Aorta (tissue), 5 donors: ENCODE results near the gene CA9. TPM values are rescaled to one million over a fixed set of nuclear protein-coding genes. Genes with fewer than 3 reads are reported as not detected.

Experiments
- ATAC-seq: fragments of 200-7000 bp; cut with Tn5 transposase; one replicate; pipeline ENCODE4 v1.9.1; 2022; ENCODE audit warnings: moderate library complexity; ENCODE audit not compliant: low FRiP score
- DNase-seq, 2 donors: peaks; one replicate each; pipeline ENCODE4 v3.0.0-alpha.2; 2020
- H3K27ac ChIP-seq, 2 donors: one replicate each; pipeline ENCODE4 v1.5.1; 2013; ENCODE audit warnings: low read length in 2 of 2, mild to moderate bottlenecking in 2 of 2, moderate library complexity in 2 of 2, control low read depth in 1 of 2, inconsistent platforms in 1 of 2, low read depth in 1 of 2
- H3K27me3 ChIP-seq, 2 donors: one replicate each; pipeline ENCODE4 v1.6.1; 2013; ENCODE audit warnings: control low read depth in 1 of 2, low read length in 1 of 2, mild to moderate bottlenecking in 1 of 2, moderate library complexity in 1 of 2; ENCODE audit not compliant: insufficient read depth in 2 of 2, control insufficient read depth in 1 of 2
- H3K36me3 ChIP-seq, 2 donors: one replicate each; pipeline ENCODE4 v1.6.1; 2013; ENCODE audit warnings: control low read depth in 1 of 2, low read length in 1 of 2, mild to moderate bottlenecking in 1 of 2; ENCODE audit not compliant: insufficient read depth in 2 of 2, control insufficient read depth in 1 of 2
- H3K4me1 ChIP-seq, 2 donors: one replicate each; pipeline ENCODE4 v1.6.1; 2013; ENCODE audit warnings: low read length in 2 of 2, control low read depth in 1 of 2, mild to moderate bottlenecking in 1 of 2, moderate library complexity in 1 of 2; ENCODE audit not compliant: insufficient read depth in 2 of 2, control insufficient read depth in 1 of 2
- H3K4me3 ChIP-seq, 2 donors: one replicate each; pipeline ENCODE4 v1.5.1; 2013; ENCODE audit warnings: low read length in 2 of 2, control low read depth in 1 of 2, mild to moderate bottlenecking in 1 of 2
- H3K9me3 ChIP-seq: one replicate; pipeline ENCODE4 v1.6.1; 2013; ENCODE audit warnings: mild to moderate bottlenecking, low read length; ENCODE audit not compliant: control insufficient read depth
- WGBS, 2 donors: extraction: QIAGEN DNeasy Blood & Tissue Kit; methylation state at CpG; one replicate each; pipeline ENCODE4 v1.1.7; 2013; 5-methylcytosine and 5-hydroxymethylcytosine counted together
- intact Hi-C, 2 donors: fragments of 100-400 bp; cut with DNase I; formaldehyde crosslinking; loops; one replicate each; pipeline versions ENCODE4 v1.14.2 to v1.15.0; 2022
- polyA plus RNA-seq, 2 donors: library from polyadenylated mRNA; stranded (reverse); fragments of 200-250 nt; gene quantifications; one replicate each; pipeline ENCODE4 v1.2.3, GENCODE V29; 2013
- total RNA-seq, 2 donors: library from RNA; stranded (reverse); fragmentation: NEBNext Ultra II Directional; extraction: Animal tissue kit (Norgen Biotek cat#: 25700); gene quantifications; one replicate each; pipeline ENCODE4 v1.2.1, GENCODE V29; 2021
- donor health status: healthy with polysubstance abuse.
- donor health status: Bipolar disorder and iron deficiency.
- donor health status: DM: no; HTN: no; CAD: no.
- donor health status: DM: no; HTN: no; CAD: no.
- donor health status: DM: yes; HTN: yes; CAD: no.

Gene CA9
- total and polyA plus RNA-seq, 4 donors, result 0.79 to 8.8 (median 4.3) TPM; not detected in 1

- Histone ChIP-seq H3K36me3 (peaks cover 0 to 2% of the 10 kb centered on the region in 2 donors), H3K9me3 (no peaks in the 10 kb centered on the region), H3K4me1 (no peaks in the 10 kb centered on the region), H3K27ac (peak overlapping the region; percentile 73 to 97), H3K4me3 (peak overlapping the region; percentile 44 to 95), H3K27me3 (no peaks in the 10 kb centered on the region)
- DNase-seq (no peak), ATAC-seq (no peak)
- whole genome bisulfite sequencing, 2 donors, result 0 to 1% methylated on average over 21 of the region's 21 CpGs
- intact Hi-C loops, result loop anchor here in 1 of 2 donors (2.0 kb wide), 1 partner anchor 39 kb away; no protein-coding TSS in a partner anchor
Measured at GRCh38 chr9:35690294-35690613, 16.5 kb downstream of the CA9 start.

GRCh38 chr9:35690614-35691333 lies 17.0 kb downstream of the CA9 start:
- no peaks in the 10 kb centered on the region for H3K27me3 ChIP-seq
- DNase-seq, result peak; percentile 92 to 98
- no peaks in the 10 kb centered on the region for H3K4me1 ChIP-seq
- peak; percentile 79 for ATAC-seq
- H3K27ac ChIP-seq, result peak overlapping the region; percentile 76 to 100
- intact Hi-C loops, result loop anchor here in 1 of 2 donors (2.0 kb wide), 1 partner anchor 38 kb away; no protein-coding TSS in a partner anchor
- peak overlapping the region; percentile 44 to 95 for H3K4me3 ChIP-seq
- no peaks in the 10 kb centered on the region for H3K36me3 ChIP-seq
- no peaks in the 10 kb centered on the region for H3K9me3 ChIP-seq
- 0 to 1% methylated on average over 55 to 61 of the region's 61 CpGs for WGBS, 2 donors

- Histone ChIP-seq H3K27ac (peak overlapping the region; percentile 76 to 100), H3K27me3 (no peaks in the 10 kb centered on the region), H3K4me3 (peak overlapping the region; percentile 44 to 95), H3K4me1 (no peaks in the 10 kb centered on the region), H3K36me3 (no peaks in the 10 kb centered on the region), H3K9me3 (no peaks in the 10 kb centered on the region)
- WGBS, 2 donors, result 2% methylated on average over 10 of the region's 10 CpGs
- ATAC-seq (no peak), DNase-seq (no peak)
- intact Hi-C loops, result loop anchor here in 1 of 2 donors (2.0 kb wide), 1 partner anchor 38 kb away; no protein-coding TSS in a partner anchor
Measured at GRCh38 chr9:35691334-35691650, 17.6 kb downstream of the CA9 start.

- intact Hi-C loops, result loop anchor here in 1 of 2 donors (2.0 kb wide), 1 partner anchor 37 kb away; no protein-coding TSS in a partner anchor
Measured at GRCh38 chr9:35691757-35692301, 18.1 kb downstream of the CA9 start.

GRCh38 chr9:35695943-35696401 lies 22.2 kb downstream of the CA9 start:
- WGBS, 2 donors, result 66 to 70% methylated on average over 3 of the region's 3 CpGs
- no peaks in the 10 kb centered on the region for H3K9me3 ChIP-seq
- no peak for ATAC-seq
- peak overlapping the region; percentile 97 to 99 for H3K27ac ChIP-seq
- intact Hi-C loops, result no loop called here
- H3K4me1 ChIP-seq, result no peaks in the 10 kb centered on the region
- H3K4me3 ChIP-seq, result no peak overlapping the region
- DNase-seq, result peak in 1 of 2 donors; percentile 10
- no peaks in the 10 kb centered on the region for H3K27me3 ChIP-seq
- H3K36me3 ChIP-seq, result peaks cover 6 to 27% of the 10 kb centered on the region in 2 donors

More at GRCh38 chr9:35691757-35692301, 18.1 kb downstream of the CA9 start:
- ATAC-seq (peak; percentile 49), DNase-seq (peak in 1 of 2 donors; percentile 65)
- Histone ChIP-seq H3K4me1 (no peaks in the 10 kb centered on the region), H3K27me3 (no peaks in the 10 kb centered on the region), H3K4me3 (no peak overlapping the region), H3K9me3 (no peaks in the 10 kb centered on the region), H3K36me3 (no peaks in the 10 kb centered on the region), H3K27ac (peak overlapping the region; percentile 76 to 100)
- WGBS, 2 donors, result 9 to 10% methylated on average over 13 of the region's 13 CpGs

GRCh38 chr9:35696520-35697215 lies 22.9 kb downstream of the CA9 start:
- intact Hi-C loops, result no loop called here
- peak; percentile 66 for ATAC-seq

GRCh38 chr9:35697486-35697885 lies 23.8 kb downstream of the CA9 start:
- Histone ChIP-seq H3K9me3 (no peaks in the 10 kb centered on the region), H3K27me3 (no peaks in the 10 kb centered on the region), H3K36me3 (peaks cover 6 to 30% of the 10 kb centered on the region in 2 donors), H3K4me3 (no peak overlapping the region), H3K27ac (peak overlapping the region; percentile 72 to 97), H3K4me1 (no peaks in the 10 kb centered on the region)
- ATAC-seq (peak; percentile 35), DNase-seq (peak in 1 of 2 donors; percentile 70)
- WGBS, 2 donors, result 64 to 73% methylated on average over 14 of the region's 14 CpGs
- intact Hi-C loops, result no loop called here

More at GRCh38 chr9:35696520-35697215, 22.9 kb downstream of the CA9 start:
- Histone ChIP-seq H3K27me3 (no peaks in the 10 kb centered on the region), H3K27ac (peak overlapping the region; percentile 97 to 99), H3K36me3 (peaks cover 6 to 27% of the 10 kb centered on the region in 2 donors), H3K4me3 (no peak overlapping the region), H3K4me1 (no peaks in the 10 kb centered on the region), H3K9me3 (no peaks in the 10 kb centered on the region)
- peak; percentile 63 to 83 for DNase-seq
- 28 to 29% methylated on average over 9 of the region's 9 CpGs for WGBS, 2 donors

GRCh38 chr9:35698231-35698630 lies 24.5 kb downstream of the CA9 start:
- intact Hi-C loops, result loop anchor here (2.0 kb wide), 2 partner anchors 21 to 29 kb away; no protein-coding TSS in a partner anchor
- Histone ChIP-seq H3K27ac (peak overlapping the region in 1 of 2 donors; percentile 72), H3K27me3 (no peaks in the 10 kb centered on the region), H3K9me3 (no peaks in the 10 kb centered on the region), H3K4me3 (no peak overlapping the region), H3K36me3 (peaks cover 6 to 33% of the 10 kb centered on the region in 2 donors), H3K4me1 (no peaks in the 10 kb centered on the region)
- DNase-seq, result peak in 1 of 2 donors; percentile 65
- no peak for ATAC-seq
- 82 to 85% methylated on average over 5 of the region's 5 CpGs for WGBS, 2 donors
